Ovary (tissue), 9 donors: Measurements from ENCODE around the gene RDH8. TPM values are rescaled to one million over a fixed set of nuclear protein-coding genes. Genes with fewer than 3 reads are reported as not detected.

Experiments used
- DNase-seq, 5 donors: peaks; one replicate each; pipeline ENCODE4 v3.0.0-alpha.2; 2019 to 2020
- H3K27ac ChIP-seq, 2 donors: fragments of 200-600 bp; one replicate each; pipeline versions ENCODE4 v1.5.1 to v1.8.0; 2019 to 2022
- H3K27me3 ChIP-seq: fragments of 200-600 bp; one replicate; pipeline ENCODE4 v1.8.0; 2022
- H3K36me3 ChIP-seq: fragments of 200-600 bp; sonication (generic); one replicate; pipeline ENCODE4 v1.5.1; 2019
- H3K4me1 ChIP-seq: one replicate; pipeline ENCODE4 v1.8.1; 2013; ENCODE audit warnings: mild to moderate bottlenecking, moderate library complexity; ENCODE audit not compliant: insufficient read depth
- H3K4me3 ChIP-seq: fragments of 200-600 bp; sonication (generic); one replicate; pipeline ENCODE4 v1.5.1; 2017
- H3K9me3 ChIP-seq, 2 donors: fragments of 200-600 bp in 1 of 2; sonication (generic) in 1 of 2; one replicate each; pipeline versions ENCODE4 v1.5.1 to v1.8.1; 2013 to 2019; ENCODE audit warnings: mild to moderate bottlenecking in 1 of 2, moderate library complexity in 1 of 2
- EP300 ChIP-seq: sonication (generic); formaldehyde crosslinking; IDR thresholded peaks from one replicate; pipeline ENCODE4 v1.6.1; 2017; ENCODE audit warnings: antibody characterized with exemption
- POLR2A ChIP-seq: fragments of 450-650 bp; IDR thresholded peaks from one replicate; pipeline ENCODE4 v1.6.1; 2017; ENCODE audit warnings: antibody characterized with exemption, mild to moderate bottlenecking, moderate library complexity
- WGBS, 3 donors: extraction: QIAGEN DNeasy Blood & Tissue Kit in 1 of 3; methylation state at CpG; one replicate each; pipeline versions ENCODE4 v1.1.5 to v1.1.7; 2013 to 2017; 5-methylcytosine and 5-hydroxymethylcytosine counted together
- intact Hi-C, 4 donors: fragments of 100-400 bp; cut with DNase I; formaldehyde crosslinking; loops; one replicate each; pipeline versions ENCODE4 v1.11.0 to v1.15.1; 2022 to 2023
- polyA plus RNA-seq, 2 donors: library from polyadenylated mRNA; stranded (reverse); fragments of 200-250 nt in 1 of 2; fragments of 350-450 nt in 1 of 2; fragmentation: Illumina TruSeq in 1 of 2; extraction: RNeasy Lipid Tissue Mini Kit (QIAGEN cat#74804) in 1 of 2; gene quantifications; one replicate each; pipeline ENCODE4 v1.2.3, GENCODE V29; 2013 to 2014
- total RNA-seq, 7 donors: library from RNA; depleted of rRNA in 2 of 7; stranded (reverse); fragments of >200 nt in 2 of 7; fragmentation: NEBNext Ultra II Directional in 3 of 7; extraction: Animal tissue kit (Norgen Biotek cat#: 25700) in 3 of 7; gene quantifications; one replicate each; pipeline versions ENCODE4 v1.1.0 to v1.2.4, GENCODE V29; 2016 to 2023
- TF ChIP-seq, protein P1 (sequence below), 3 donors: fragments of 450-650 bp in 2 of 3; fragments of 200-600 bp in 1 of 3; IDR thresholded peaks; one replicate each; pipeline versions ENCODE4 v1.5.1 to v1.8.0; 2016 to 2022; ENCODE audit warnings: antibody characterized with exemption in 3 of 3, mild to moderate bottlenecking in 1 of 3
- donor health status: DM: no; HTN: no; CAD: no; lungs with moderate emphysema.
- donor health status: DM: no; HTN: no; CAD: no.
- donor health status: Bipolar disorder and iron deficiency.
- donor health status: DM: yes; HTN: yes; CAD: no.
- donor health status: DM: no; HTN: no; CAD: no.
- donor health status: DM: yes; HTN: yes; CAD: no.

RDH8 gene
- total and polyA plus RNA-seq, 9 donors = not detected

DNA sequence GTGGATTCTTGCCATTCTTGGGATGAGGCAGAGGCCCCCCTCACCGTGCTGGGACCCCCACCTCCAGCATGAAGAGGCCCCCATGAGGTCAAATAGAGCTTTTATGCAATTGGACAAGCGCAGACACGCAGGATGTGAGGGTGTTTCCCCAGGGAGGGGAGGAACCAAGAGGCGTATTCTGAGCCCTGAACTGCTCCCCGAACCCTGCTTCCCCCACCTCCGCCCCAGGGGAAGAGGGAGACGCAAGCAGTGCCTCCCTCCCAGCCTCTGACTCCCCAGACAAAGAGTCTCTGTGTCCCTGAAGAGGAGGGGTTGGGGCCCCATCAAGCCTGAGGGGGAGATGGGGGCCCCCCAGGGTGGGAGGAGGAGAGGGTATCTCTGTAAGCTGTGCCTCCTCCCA, 1.3 kb upstream of the RDH8 start:
- H3K4me1 ChIP-seq = peaks cover 11% of the 10 kb centered on the region
- H3K4me3 ChIP-seq = no peak overlapping the region
- no peak for DNase-seq
- H3K27me3 ChIP-seq = no peaks in the 10 kb centered on the region
- no peaks in the 10 kb centered on the region for H3K9me3 ChIP-seq
- TF ChIP-seq EP300 (no peak), POLR2A (no peak)
- TF ChIP-seq, protein P1, sequence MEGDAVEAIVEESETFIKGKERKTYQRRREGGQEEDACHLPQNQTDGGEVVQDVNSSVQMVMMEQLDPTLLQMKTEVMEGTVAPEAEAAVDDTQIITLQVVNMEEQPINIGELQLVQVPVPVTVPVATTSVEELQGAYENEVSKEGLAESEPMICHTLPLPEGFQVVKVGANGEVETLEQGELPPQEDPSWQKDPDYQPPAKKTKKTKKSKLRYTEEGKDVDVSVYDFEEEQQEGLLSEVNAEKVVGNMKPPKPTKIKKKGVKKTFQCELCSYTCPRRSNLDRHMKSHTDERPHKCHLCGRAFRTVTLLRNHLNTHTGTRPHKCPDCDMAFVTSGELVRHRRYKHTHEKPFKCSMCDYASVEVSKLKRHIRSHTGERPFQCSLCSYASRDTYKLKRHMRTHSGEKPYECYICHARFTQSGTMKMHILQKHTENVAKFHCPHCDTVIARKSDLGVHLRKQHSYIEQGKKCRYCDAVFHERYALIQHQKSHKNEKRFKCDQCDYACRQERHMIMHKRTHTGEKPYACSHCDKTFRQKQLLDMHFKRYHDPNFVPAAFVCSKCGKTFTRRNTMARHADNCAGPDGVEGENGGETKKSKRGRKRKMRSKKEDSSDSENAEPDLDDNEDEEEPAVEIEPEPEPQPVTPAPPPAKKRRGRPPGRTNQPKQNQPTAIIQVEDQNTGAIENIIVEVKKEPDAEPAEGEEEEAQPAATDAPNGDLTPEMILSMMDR (IDR thresholded peaks at IDR 0.05) = no peak
- no peak overlapping the region for H3K27ac ChIP-seq
- intact Hi-C loops = no loop called here
- H3K36me3 ChIP-seq = no peaks in the 10 kb centered on the region
- WGBS, 3 donors = 14 to 27% (median 25%) methylated on average over 7 of the region's 7 CpGs

GRCh38 chr19:10013834-10014618, 743 bp downstream of the RDH8 start:
- intact Hi-C loops = no loop called here
- no peak for DNase-seq
- no peaks in the 10 kb centered on the region for H3K27me3 ChIP-seq
- H3K4me1 ChIP-seq = peaks cover 9% of the 10 kb centered on the region
- H3K9me3 ChIP-seq = no peaks in the 10 kb centered on the region
- no peak overlapping the region for H3K27ac ChIP-seq
- H3K4me3 ChIP-seq = no peak overlapping the region
- H3K36me3 ChIP-seq = no peaks in the 10 kb centered on the region
- TF ChIP-seq, protein P1 (IDR thresholded peaks at IDR 0.05) = no peak
- no peak for TF ChIP-seq POLR2A
- TF ChIP-seq EP300 = no peak
- WGBS, 3 donors = 35 to 40% (median 39%) methylated on average over 6 of the region's 6 CpGs

DNA sequence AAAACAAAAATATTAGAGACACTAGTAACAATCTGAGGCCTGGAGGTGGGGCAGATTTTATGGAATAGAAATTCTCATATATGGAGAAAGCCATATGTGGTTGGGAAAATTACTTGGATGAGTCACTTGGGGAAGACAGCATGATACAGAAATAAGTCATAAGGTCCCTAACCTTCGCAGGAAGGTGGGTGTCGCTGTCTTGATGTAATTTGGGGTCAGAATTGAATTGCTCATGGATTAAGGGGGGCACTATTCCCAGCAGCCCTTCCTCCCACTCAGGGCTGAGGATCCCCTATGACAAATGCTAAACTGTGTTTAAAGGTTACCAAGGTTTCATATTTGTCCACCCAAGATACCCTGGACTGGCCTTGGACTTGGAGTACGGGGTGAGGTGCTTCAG, 5.0 kb downstream of the RDH8 start:
- WGBS, 3 donors = 67 to 72% (median 68%) methylated on average over 3 of the region's 3 CpGs
- H3K4me3 ChIP-seq = no peak overlapping the region
- DNase-seq = no peak
- no peaks in the 10 kb centered on the region for H3K9me3 ChIP-seq
- no peaks in the 10 kb centered on the region for H3K4me1 ChIP-seq
- H3K36me3 ChIP-seq = no peaks in the 10 kb centered on the region
- intact Hi-C loops = no loop called here
- TF ChIP-seq EP300 (no peak), POLR2A (no peak)
- TF ChIP-seq, protein P1 (IDR thresholded peaks at IDR 0.05) = no peak
- no peak overlapping the region for H3K27ac ChIP-seq
- no peaks in the 10 kb centered on the region for H3K27me3 ChIP-seq

DNA sequence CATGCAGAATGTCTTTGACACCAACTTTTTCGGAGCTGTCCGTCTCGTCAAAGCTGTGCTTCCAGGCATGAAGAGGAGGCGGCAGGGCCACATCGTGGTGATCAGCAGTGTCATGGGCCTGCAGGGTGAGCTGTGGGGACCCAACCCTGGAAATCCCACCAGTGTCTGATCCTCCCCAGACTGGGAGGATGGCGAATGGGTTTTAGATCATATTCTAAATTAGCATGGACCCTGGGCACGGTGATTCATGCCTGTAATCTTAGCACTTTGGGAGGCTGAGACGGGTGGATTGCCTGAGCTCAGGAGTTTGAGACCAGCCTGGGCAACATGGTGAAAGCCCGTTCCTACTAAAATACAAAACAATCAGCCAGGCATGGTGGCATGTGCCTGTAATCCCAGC, 5.5 kb downstream of the RDH8 start:
- TF ChIP-seq EP300 = no peak
- TF ChIP-seq, protein P1 (IDR thresholded peaks at IDR 0.05) = no peak
- no peak for TF ChIP-seq POLR2A
- H3K4me1 ChIP-seq = no peaks in the 10 kb centered on the region
- WGBS, 3 donors = 78 to 90% (median 81%) methylated on average over 9 of the region's 9 CpGs
- intact Hi-C loops = no loop called here
- no peaks in the 10 kb centered on the region for H3K9me3 ChIP-seq
- H3K36me3 ChIP-seq = no peaks in the 10 kb centered on the region
- DNase-seq = no peak
- no peak overlapping the region for H3K4me3 ChIP-seq
- no peaks in the 10 kb centered on the region for H3K27me3 ChIP-seq
- no peak overlapping the region for H3K27ac ChIP-seq
